Epithelial cell of proximal tubule (primary cell): ENCODE results near the gene DCTN3. TPM values are rescaled to one million over a fixed set of nuclear protein-coding genes. Genes with fewer than 3 reads are reported as not detected.
A peak's percentile ranks its signal among the peaks of the same experiment; 100 is the strongest.

Experiments
- DNase-seq: peaks from one replicate; pipeline ENCODE4 v3.0.0-alpha.2; 2011; ENCODE audit warnings: low read depth
- H3K4me3 ChIP-seq: 2 replicates; pipeline ENCODE4 v1.5.1; 2011; ENCODE audit warnings: low read depth, mild to moderate bottlenecking, low read length
- CTCF ChIP-seq: conservative IDR thresholded peaks from 2 replicates; pipeline ENCODE4 v1.5.1; 2012; ENCODE audit warnings: low read depth, mild to moderate bottlenecking, low read length
- total RNA-seq: library from RNA; depleted of rRNA; stranded (reverse); fragments of >200 nt; gene quantifications from 2 replicates; pipeline ENCODE4 v1.2.3, GENCODE V29; 2015

Gene DCTN3
- total RNA-seq, 1 donor from 2014 or later: 90.6 TPM

GRCh38 chr9:34612788-34613390 lies 7.4 kb downstream of the DCTN3 start:
- DNase-seq: no peak
- peak; percentile 93 for TF ChIP-seq CTCF
- H3K4me3 ChIP-seq: peak overlapping the region; percentile 81

GRCh38 chr9:34611811-34612787 lies 8.2 kb downstream of the DCTN3 start, which contains the start of gene RPP25L:
Gene RPP25L, minus strand, starts transcription at chr9:34612097. Its CDS starts 801 bp downstream, at chr9:34611296.
- TF ChIP-seq CTCF: no peak
- no peak for DNase-seq
- H3K4me3 ChIP-seq: peak within 1 kb of the TSS; percentile 81

GRCh38 chr9:34611251-34611810 lies 9.0 kb downstream of the DCTN3 start:
- TF ChIP-seq CTCF: peak; percentile 5
- peak overlapping the region; percentile 81 for H3K4me3 ChIP-seq
- no peak for DNase-seq

DNA sequence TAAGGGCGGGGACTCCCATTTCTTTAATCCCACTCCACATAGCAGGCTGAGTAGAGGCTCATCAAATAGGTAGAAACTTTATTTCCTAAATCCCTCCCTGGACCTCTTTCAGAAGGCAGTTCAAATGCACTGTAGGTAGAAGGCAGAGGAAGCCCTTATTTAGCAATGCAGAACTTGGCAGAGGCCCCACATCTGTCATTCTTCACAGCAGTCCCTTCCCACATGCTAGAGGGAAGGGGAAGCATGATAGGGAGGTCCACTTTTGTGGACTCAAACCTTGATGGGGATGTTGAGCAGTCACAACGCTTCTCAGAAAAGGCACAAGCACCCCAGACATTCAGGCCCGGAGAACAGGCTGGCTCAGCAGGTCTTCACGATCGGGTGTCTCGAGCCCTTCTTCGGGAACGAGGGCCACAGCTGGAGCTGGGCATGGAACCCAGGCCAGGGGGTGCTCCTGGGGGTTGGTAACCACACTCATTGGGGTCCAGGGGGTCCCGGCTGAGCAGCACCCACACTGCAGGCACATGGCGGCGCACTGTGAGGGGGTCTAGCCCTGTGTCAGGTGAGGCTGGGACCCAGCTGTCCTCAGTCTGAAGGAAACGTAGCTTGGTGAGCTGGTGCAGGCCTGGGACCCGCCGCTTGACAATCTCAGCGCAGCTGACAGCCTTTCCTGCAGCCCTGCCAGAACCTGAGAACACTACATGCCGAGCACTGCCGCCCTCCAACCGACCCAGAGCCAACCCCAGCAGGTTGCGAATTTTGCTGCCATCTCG lies 9.7 kb downstream of the DCTN3 start:
- TF ChIP-seq CTCF: no peak
- DNase-seq: no peak
- peak overlapping the region; percentile 81 for H3K4me3 ChIP-seq

DNA sequence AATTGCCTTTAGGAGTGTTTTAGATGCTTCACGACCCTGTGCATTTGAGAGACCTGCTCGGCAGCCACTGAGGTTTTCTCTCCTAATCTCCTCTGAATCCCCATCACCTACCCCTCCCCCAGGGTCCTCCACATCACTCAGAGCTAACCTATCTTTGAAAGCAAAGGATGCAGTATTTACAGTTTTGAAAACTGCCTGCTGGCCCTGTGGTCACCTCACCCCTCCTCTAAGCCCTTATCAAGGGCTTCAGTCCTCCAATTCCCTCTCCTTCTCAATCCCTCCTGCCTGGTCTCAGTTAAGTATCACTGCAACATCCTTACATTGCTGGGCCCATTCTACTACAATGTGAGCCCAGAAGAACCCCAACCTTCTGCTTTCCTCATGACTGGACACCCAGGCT lies 13.0 kb downstream of the DCTN3 start:
- no peak for TF ChIP-seq CTCF
- H3K4me3 ChIP-seq: no peak overlapping the region
- DNase-seq: no peak

- no peak for TF ChIP-seq CTCF
- DNase-seq: no peak
- no peak overlapping the region for H3K4me3 ChIP-seq
Measured at GRCh38 chr9:34606905-34607304, 13.4 kb downstream of the DCTN3 start.
